A549 (cell line): ENCODE data around the gene AP2B1. TPM values are rescaled to one million over a fixed set of nuclear protein-coding genes. Genes with fewer than 3 reads are reported as not detected.

Experiments
- ATAC-seq, 2 experiments: fragments of 200-7000 bp in 1 of 2; fragments of >200 bp in 1 of 2; cut with Nextera tagmentation in 1 of 2; cut with Tn5 transposase in 1 of 2; 3 replicates each; pipeline versions ENCODE4 v1.8.0 to v1.9.1; 2018 to 2020; ENCODE audit warnings: mild to moderate bottlenecking in 1 of 2, moderate library complexity in 1 of 2
- CTCF ChIA-PET: fragments of 300-600 bp; sonication (Branson Sonifier 250); formaldehyde crosslinking; extraction: SDS; loops from one replicate; lab custom pipeline; 2021; ENCODE audit warnings: antibody characterized with exemption, inconsistent platforms; lab: Yijun Ruan, JAX
- POLR2A ChIA-PET: fragments of 350-600 bp; formaldehyde crosslinking; extraction: SDS; loops from one replicate; lab custom pipeline; 2021; ENCODE audit warnings: antibody characterized with exemption, inconsistent platforms; lab: Yijun Ruan, JAX
- DNase-seq, 2 experiments: peaks; one replicate each; pipeline versions ENCODE4 v3.0.0 to v3.0.0-alpha.2; 2011 to 2016; ENCODE audit warnings: low read depth in 1 of 2, low spot score in 1 of 2
- FAIRE-seq: peaks from 2 replicates; lab custom pipeline; 2011; peaks lifted over from hg19 to GRCh38; lab: Jason Lieb, UNC
- H3K27ac ChIP-seq, 2 experiments: fragments of >200 bp; sonication (Bioruptor Twin); formaldehyde crosslinking; 3 replicates each; pipeline ENCODE4 v1.5.1; 2016 to 2017
- H3K4me1 ChIP-seq: fragments of >200 bp; sonication (Bioruptor Twin); formaldehyde crosslinking; 3 replicates; pipeline ENCODE4 v1.6.1; 2016
- H3K4me2 ChIP-seq: fragments of >200 bp; sonication (Bioruptor Twin); formaldehyde crosslinking; 3 replicates; pipeline ENCODE4 v1.6.1; 2016
- H3K4me3 ChIP-seq: fragments of >200 bp; sonication (Bioruptor Twin); formaldehyde crosslinking; 3 replicates; pipeline ENCODE4 v1.5.1; 2016
- H3K9me3 ChIP-seq: fragments of >200 bp; sonication (Bioruptor Twin); formaldehyde crosslinking; 3 replicates; pipeline ENCODE4 v1.6.1; 2016
- BHLHE40 ChIP-seq: IDR thresholded peaks from 2 replicates; pipeline ENCODE4 v1.6.1; 2012; ENCODE audit warnings: low read depth, low read length, inconsistent platforms
- CEBPB ChIP-seq, 2 experiments: fragments of >200 bp in 1 of 2; sonication (Bioruptor Twin) in 1 of 2; formaldehyde crosslinking in 1 of 2; IDR thresholded peaks; 2 replicates each; pipeline ENCODE4 v1.6.1; 2012 to 2016
- EHF ChIP-seq: fragments of 250-450 bp; sonication (Bioruptor Pico); IDR thresholded peaks from 2 replicates; pipeline ENCODE4 v1.5.0; 2020; ENCODE audit warnings: mild to moderate bottlenecking
- EHMT2 ChIP-seq: fragments of 200-600 bp; sonication (generic); IDR thresholded peaks from 2 replicates; pipeline ENCODE4 v1.6.1; 2016; ENCODE audit warnings: antibody characterized with exemption, low read depth, mild to moderate bottlenecking, moderate library complexity
- FOSB ChIP-seq: fragments of 250-450 bp; sonication (Bioruptor Pico); IDR thresholded peaks from 2 replicates; pipeline ENCODE4 v1.5.0; 2020; ENCODE audit warnings: mild to moderate bottlenecking, moderate library complexity
- FOSL2 ChIP-seq, 2 experiments: fragments of 450-650 bp in 1 of 2; fragments of >200 bp in 1 of 2; sonication (Bioruptor Twin) in 1 of 2; formaldehyde crosslinking; IDR thresholded peaks; 2 replicates each; pipeline versions ENCODE4 v1.5.0 to v1.6.1; 2016 to 2020; ENCODE audit warnings: mild to moderate bottlenecking in 1 of 2, moderate library complexity in 1 of 2
- GATA3 ChIP-seq: IDR thresholded peaks from 2 replicates; pipeline ENCODE4 v1.6.1; 2012; ENCODE audit warnings: borderline replicate concordance
- HDAC2 ChIP-seq: fragments of 200-600 bp; sonication (generic); IDR thresholded peaks from 2 replicates; pipeline ENCODE4 v1.6.1; 2016
- HEYL ChIP-seq: fragments of 250-450 bp; sonication (Bioruptor Pico); IDR thresholded peaks from 2 replicates; pipeline ENCODE4 v1.8.0; 2021; ENCODE audit warnings: mild to moderate bottlenecking, moderate library complexity
- HOXA7 ChIP-seq: fragments of 250-450 bp; sonication (Bioruptor Pico); IDR thresholded peaks from 2 replicates; pipeline ENCODE4 v1.5.0; 2020; ENCODE audit warnings: mild to moderate bottlenecking, moderate library complexity
- HOXB13 ChIP-seq: fragments of 250-450 bp; sonication (Bioruptor Pico); IDR thresholded peaks from 2 replicates; pipeline ENCODE4 v1.5.0; 2020; ENCODE audit warnings: low read depth, mild to moderate bottlenecking, moderate library complexity
- HOXB5 ChIP-seq: fragments of 250-450 bp; sonication (Bioruptor Pico); IDR thresholded peaks from 2 replicates; pipeline ENCODE4 v1.5.0; 2020; ENCODE audit warnings: mild to moderate bottlenecking, moderate library complexity
- JUNB ChIP-seq: fragments of >200 bp; sonication (Bioruptor Twin); formaldehyde crosslinking; IDR thresholded peaks from 2 replicates; pipeline ENCODE4 v1.6.1; 2016
- MAFK ChIP-seq: fragments of 450-650 bp; IDR thresholded peaks from 2 replicates; pipeline ENCODE4 v1.6.1; 2014; ENCODE audit not compliant: partially characterized antibody
- MAX ChIP-seq: IDR thresholded peaks from 2 replicates; pipeline ENCODE4 v1.6.1; 2012
- MYC ChIP-seq: IDR thresholded peaks from 2 replicates; pipeline ENCODE4 v1.6.1; 2012; ENCODE audit warnings: mild to moderate bottlenecking, inconsistent platforms, low read length, improper control_type of control experiment, borderline replicate concordance
- NPAS2 ChIP-seq: fragments of 250-450 bp; sonication (Bioruptor Pico); IDR thresholded peaks from 2 replicates; pipeline ENCODE4 v1.8.0; 2022; ENCODE audit warnings: mild to moderate bottlenecking, moderate library complexity, borderline replicate concordance
- POLR2A ChIP-seq: IDR thresholded peaks from 2 replicates; pipeline ENCODE4 v1.6.1; 2012; ENCODE audit warnings: mild to moderate bottlenecking, low read length
- RARB ChIP-seq: fragments of 250-450 bp; sonication (Bioruptor Pico); IDR thresholded peaks from 2 replicates; pipeline ENCODE4 v1.8.0; 2021; ENCODE audit warnings: mild to moderate bottlenecking, moderate library complexity
- RCOR1 ChIP-seq: fragments of 150-350 bp; IDR thresholded peaks from 2 replicates; pipeline ENCODE4 v1.6.1; 2014; ENCODE audit warnings: antibody characterized with exemption, low read length, low read depth
- RFX5 ChIP-seq: fragments of 450-650 bp; IDR thresholded peaks from 2 replicates; pipeline ENCODE4 v1.7.1; 2014; ENCODE audit warnings: antibody characterized with exemption, mild to moderate bottlenecking, moderate library complexity
- SMC3 ChIP-seq: fragments of >200 bp; sonication (Bioruptor Twin); formaldehyde crosslinking; IDR thresholded peaks from 3 replicates; pipeline ENCODE4 v1.6.1; 2018; ENCODE audit warnings: inconsistent platforms
- ZC3H11A ChIP-seq: fragments of 450-650 bp; IDR thresholded peaks from 2 replicates; pipeline ENCODE4 v1.6.1; 2014; ENCODE audit warnings: antibody characterized with exemption, mild to moderate bottlenecking
- WGBS: methylation state at CpG from one replicate; pipeline ENCODE4 v1.1.6; 2017; ENCODE audit errors: missing lambda C conversion rate; 5-methylcytosine and 5-hydroxymethylcytosine counted together
- polyA plus RNA-seq, 4 experiments: library from polyadenylated mRNA; depleted of rRNA in 3 of 4; stranded (reverse); fragments of >200 nt; fragmentation: RNase III in 1 of 4; extraction: RNeasy Plus Mini Kit Qiagen cat#74134 plus additional on column Dnase treatment in 1 of 4; gene quantifications; 2 replicates in 3 of 4; 3 replicates in 1 of 4; pipeline ENCODE4 v1.2.3, GENCODE V29; 2011 to 2017
- TF ChIP-seq, protein P1 (sequence below): fragments of 150-350 bp; IDR thresholded peaks from 2 replicates; pipeline ENCODE4 v1.6.1; 2014; ENCODE audit warnings: low read depth, mild to moderate bottlenecking, low read length

AP2B1 gene
- polyA plus RNA-seq, 2 of the 4 experiments (the other 2 are of a cell fraction), result 110 to 278 TPM

GRCh38 chr17:35716173-35716572 lies 129.1 kb downstream of the AP2B1 start:
- 87% methylated on average over 3 of the region's 3 CpGs for WGBS
- ATAC-seq, result no peak
- ChIA-PET CTCF (interaction anchor here (1.2 to 27.6 kb wide), 5 partner anchors 11 to 48 kb away, joined by 3 to 377 read pairs (median 4); partner anchors contain the start of gene GAS2L2), POLR2A (interaction anchor here (1.4 kb wide), 1 partner anchor 48 kb away, joined by 3 read pairs; no protein-coding TSS in a partner anchor)
- Histone ChIP-seq H3K4me3 (no peak overlapping the region), H3K27ac (no peak overlapping the region), H3K4me1 (no peaks in the 10 kb centered on the region), H3K9me3 (no peaks in the 10 kb centered on the region), H3K4me2 (no peak overlapping the region)
- DNase-seq, result no peak
- FAIRE-seq, result no peak
- no peak for TF ChIP-seq MAX

GRCh38 chr17:35716897-35717465 lies 129.9 kb downstream of the AP2B1 start:
- H3K27ac ChIP-seq, result no peak overlapping the region
- CTCF ChIA-PET, result interaction anchor here (1.1 to 27.6 kb wide), 8 partner anchors 10 to 120 kb away, joined by 4 to 377 read pairs (median 5); partner anchors contain the start of gene GAS2L2
- H3K4me3 ChIP-seq, result no peak overlapping the region
- ATAC-seq (no peak), DNase-seq (no peak)
- POLR2A ChIA-PET, result interaction anchor here (1.4 kb wide), 1 partner anchor 47 kb away, joined by 3 read pairs; no protein-coding TSS in a partner anchor
- H3K4me2 ChIP-seq, result no peak overlapping the region
- no peaks in the 10 kb centered on the region for H3K9me3 ChIP-seq
- WGBS, result 87% methylated on average over 4 of the region's 4 CpGs
- TF ChIP-seq HOXB13 (no peak), RFX5 (no peak), SMC3 (no peak), EHMT2 (no peak), RCOR1 (no peak)
- TF ChIP-seq, all 56 proteins: peak for 0
- no peaks in the 10 kb centered on the region for H3K4me1 ChIP-seq
- FAIRE-seq, result no peak

DNA sequence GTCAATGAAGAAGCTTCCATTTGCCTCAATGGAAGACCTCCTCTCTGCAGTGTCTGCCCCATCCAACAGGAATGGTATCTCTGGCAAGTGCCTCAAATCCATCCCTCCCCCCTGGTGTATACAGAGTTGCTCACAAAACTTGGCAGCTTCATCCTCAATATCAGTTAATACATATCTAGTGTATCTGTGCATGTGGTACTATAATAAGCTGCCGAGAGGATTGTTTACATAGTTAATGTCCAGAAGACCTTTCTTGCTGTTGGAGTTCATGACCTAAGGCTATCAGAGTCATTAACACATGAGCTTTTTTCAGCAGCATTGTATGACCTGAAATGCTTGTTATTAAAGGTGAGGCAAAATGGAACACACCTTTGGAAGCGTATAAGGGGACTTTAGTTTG lies 130.4 kb downstream of the AP2B1 start:
- TF ChIP-seq POLR2A (no peak), HOXB5 (no peak)
- Histone ChIP-seq H3K27ac (no peak overlapping the region), H3K4me3 (no peak overlapping the region), H3K9me3 (no peaks in the 10 kb centered on the region), H3K4me2 (no peak overlapping the region), H3K4me1 (no peaks in the 10 kb centered on the region)
- ATAC-seq, result no peak; a peak in 1 of 6 replicates
- DNase-seq, result no peak
- POLR2A ChIA-PET, result no interaction called here
- 58% methylated on average over 2 of the region's 2 CpGs for WGBS
- FAIRE-seq, result no peak
- CTCF ChIA-PET, result interaction anchor here (1.1 to 27.6 kb wide), 7 partner anchors 10 to 121 kb away, joined by 4 to 377 read pairs (median 5); partner anchors contain the start of gene GAS2L2

GRCh38 chr17:35723735-35724134 lies 136.6 kb downstream of the AP2B1 start:
- H3K9me3 ChIP-seq, result no peaks in the 10 kb centered on the region
- H3K4me1 ChIP-seq, result 0 out of 3 replicates have a peak, but pooled peaks cover 4% of the 10 kb centered on the region
- no peak overlapping the region for H3K4me2 ChIP-seq
- ChIA-PET CTCF (interaction anchor here (1.3 to 27.6 kb wide), 6 partner anchors 10 to 111 kb away, joined by 3 to 377 read pairs (median 5); partner anchors contain the start of gene GAS2L2), POLR2A (interaction anchor here (1.4 kb wide), 1 partner anchor 85 kb away, joined by 3 read pairs; the partner anchor contains the start of gene TAF15)
- WGBS, result 96% methylated on average over 2 of the region's 2 CpGs
- FAIRE-seq (no peak), ATAC-seq (no peak), DNase-seq (no peak)
- H3K4me3 ChIP-seq, result no peak overlapping the region
- no peak for TF ChIP-seq EHF (CRISPR knock-in tag)
- TF ChIP-seq GATA3, result no peak
- no peak for TF ChIP-seq HEYL (CRISPR knock-in tag)
- no peak overlapping the region for H3K27ac ChIP-seq

GRCh38 chr17:35725058-35725457 lies 137.9 kb downstream of the AP2B1 start:
- WGBS, result 96% methylated on average over 4 of the region's 4 CpGs
- Histone ChIP-seq H3K4me3 (no peak overlapping the region), H3K4me1 (0 out of 3 replicates have a peak, but pooled peaks cover 4% of the 10 kb centered on the region), H3K27ac (no peak overlapping the region), H3K4me2 (no peak overlapping the region), H3K9me3 (no peaks in the 10 kb centered on the region)
- ATAC-seq (no peak), DNase-seq (no peak), FAIRE-seq (no peak)
- no peak for TF ChIP-seq HDAC2
- TF ChIP-seq FOSB, result no peak
- TF ChIP-seq MAFK, result no peak
- TF ChIP-seq NPAS2 (CRISPR knock-in tag), result no peak
- no peak for TF ChIP-seq BHLHE40
- no peak for TF ChIP-seq SMC3
- TF ChIP-seq ZC3H11A, result no peak
- TF ChIP-seq RARB (CRISPR knock-in tag), result no peak
- TF ChIP-seq RCOR1, result no peak
- TF ChIP-seq EHMT2, result no peak
- TF ChIP-seq EHF (CRISPR knock-in tag), result no peak
- TF ChIP-seq JUNB, result no peak
- TF ChIP-seq CEBPB (IDR thresholded peaks at IDR 0.05), result no peak
- TF ChIP-seq, protein P1, sequence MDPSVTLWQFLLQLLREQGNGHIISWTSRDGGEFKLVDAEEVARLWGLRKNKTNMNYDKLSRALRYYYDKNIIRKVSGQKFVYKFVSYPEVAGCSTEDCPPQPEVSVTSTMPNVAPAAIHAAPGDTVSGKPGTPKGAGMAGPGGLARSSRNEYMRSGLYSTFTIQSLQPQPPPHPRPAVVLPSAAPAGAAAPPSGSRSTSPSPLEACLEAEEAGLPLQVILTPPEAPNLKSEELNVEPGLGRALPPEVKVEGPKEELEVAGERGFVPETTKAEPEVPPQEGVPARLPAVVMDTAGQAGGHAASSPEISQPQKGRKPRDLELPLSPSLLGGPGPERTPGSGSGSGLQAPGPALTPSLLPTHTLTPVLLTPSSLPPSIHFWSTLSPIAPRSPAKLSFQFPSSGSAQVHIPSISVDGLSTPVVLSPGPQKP, result no peak
- no peak for TF ChIP-seq MYC
- no peak for TF ChIP-seq HOXA7 (CRISPR knock-in tag)
- no peak for TF ChIP-seq FOSL2 (IDR thresholded peaks at IDR 0.05)
- no peak for TF ChIP-seq FOSL2 (CRISPR knock-in tag; IDR thresholded peaks at IDR 0.05)
- CTCF ChIA-PET, result interaction anchor here (1.0 to 27.6 kb wide), 4 partner anchors 9 to 112 kb away, joined by 5 to 377 read pairs (median 7); partner anchors contain the start of gene GAS2L2
- POLR2A ChIA-PET, result no interaction called here
